HCT116 (cell line): ENCODE results near the gene DVL2. TPM values are rescaled to one million over a fixed set of nuclear protein-coding genes. Genes with fewer than 3 reads are reported as not detected.

ENCODE experiments used
- ATAC-seq: fragments of 200-7000 bp; cut with Tn5 transposase; 2 replicates; pipeline ENCODE4 v1.9.1; 2020; ENCODE audit warnings: mild to moderate bottlenecking, moderate library complexity
- BruUV-seq: library from RNA; stranded (reverse); fragments of 400-500 nt; replicated peaks from 2 replicates; lab custom pipeline; 2021; lab: Mats Ljungman, UMichigan
- CTCF ChIA-PET: fragments of 300-600 bp; sonication (Branson Sonifier 250); formaldehyde crosslinking; loops from one replicate; lab custom pipeline; 2021; ENCODE audit warnings: antibody characterized with exemption; lab: Charles Lee
- POLR2A ChIA-PET: fragments of 300-600, 350-600 bp; sonication (Branson Sonifier 250); formaldehyde crosslinking; loops from one replicate; lab custom pipeline; 2021; ENCODE audit warnings: antibody characterized with exemption; lab: Charles Lee
- RAD21 ChIA-PET, 2 experiments: fragments of 300-600 bp; sonication (Branson Sonifier 250); formaldehyde crosslinking; loops; one replicate each; lab custom pipeline; 2023; ENCODE audit warnings: low total read pairs in 2 of 2; ENCODE audit not compliant: uncharacterized antibody in 2 of 2, unreplicated experiment in 2 of 2, low non-redundant PET in 1 of 2; lab: Charles Lee
- DNase-seq: peaks from one replicate; pipeline ENCODE4 v3.0.0-alpha.2; 2010; ENCODE audit warnings: low read depth, low spot score
- H2AFZ ChIP-seq: fragments of 200-600 bp; shearing (Covaris generic), sonication (generic); 2 replicates; pipeline ENCODE4 v1.6.1; 2017; ENCODE audit warnings: low read depth, mixed run types, mixed read lengths, antibody characterized with exemption, low read length; ENCODE audit not compliant: poor library complexity, severe bottlenecking
- H3K27ac ChIP-seq: 2 replicates; pipeline ENCODE4 v1.5.1; 2012; ENCODE audit warnings: low read depth, low read length
- H3K27me3 ChIP-seq: fragments of 200-600 bp; sonication (generic); 2 replicates; pipeline ENCODE4 v1.6.1; 2016; ENCODE audit warnings: mixed run types, low read length, mixed read lengths; ENCODE audit not compliant: insufficient read depth
- H3K36me3 ChIP-seq, 2 experiments: fragments of 200-500 bp in 1 of 2; fragments of 200-600 bp in 1 of 2; sonication (Bioruptor generic) in 1 of 2; sonication (generic) in 1 of 2; 2 replicates each; pipeline versions ENCODE4 v1.5.1 to v1.6.1; 2014 to 2016; ENCODE audit warnings: low read length in 2 of 2, inconsistent platforms in 1 of 2, mixed read lengths in 1 of 2, mixed run types in 1 of 2; ENCODE audit not compliant: insufficient read depth in 2 of 2, control insufficient read depth in 1 of 2
- H3K4me1 ChIP-seq, 2 experiments: fragments of 200-600 bp in 1 of 2; sonication (generic) in 1 of 2; 2 replicates each; pipeline versions ENCODE4 v1.5.1 to v1.6.1; 2012 to 2017; ENCODE audit warnings: low read length in 2 of 2, inconsistent platforms in 1 of 2, mild to moderate bottlenecking in 1 of 2, mixed read lengths in 1 of 2, mixed run types in 1 of 2, moderate library complexity in 1 of 2; ENCODE audit not compliant: insufficient read depth in 2 of 2, control insufficient read depth in 1 of 2
- H3K4me2 ChIP-seq: fragments of 200-600 bp; sonication (generic); 2 replicates; pipeline ENCODE4 v1.6.1; 2017; ENCODE audit warnings: mixed run types, low read length, mixed read lengths
- H3K4me3 ChIP-seq, 2 experiments: fragments of 200-600 bp in 1 of 2; sonication (generic) in 1 of 2; replicated peaks in 1 of 2; 2 replicates each; pipeline ENCODE4 v1.5.1; 2011 to 2016; ENCODE audit warnings: low read length in 2 of 2, control low read depth in 1 of 2, low read depth in 1 of 2, mild to moderate bottlenecking in 1 of 2, mixed read lengths in 1 of 2, mixed run types in 1 of 2
- H3K79me2 ChIP-seq: fragments of 200-600 bp; sonication (generic); 2 replicates; pipeline ENCODE4 v1.6.1; 2017; ENCODE audit warnings: mild to moderate bottlenecking, mixed run types, low read length, moderate library complexity, mixed read lengths; ENCODE audit not compliant: insufficient read depth
- H3K9ac ChIP-seq: fragments of 200-600 bp; sonication (generic); 2 replicates; pipeline ENCODE4 v1.6.1; 2016; ENCODE audit warnings: low read length, mixed read lengths
- H3K9me2 ChIP-seq: fragments of 200-600 bp; sonication (generic), shearing (Covaris generic); 2 replicates; pipeline ENCODE4 v1.6.1; 2017; ENCODE audit warnings: mixed run types, mild to moderate bottlenecking, moderate library complexity; ENCODE audit not compliant: insufficient read depth
- H3K9me3 ChIP-seq, 2 experiments: fragments of 200-500 bp in 1 of 2; fragments of 200-600 bp in 1 of 2; sonication (Bioruptor generic) in 1 of 2; sonication (generic) in 1 of 2; 2 replicates each; pipeline ENCODE4 v1.6.1; 2014 to 2017; ENCODE audit warnings: low read length in 2 of 2, mixed read lengths in 2 of 2, inconsistent platforms in 1 of 2, low read depth in 1 of 2, mild to moderate bottlenecking in 1 of 2, mixed run types in 1 of 2, moderate library complexity in 1 of 2; ENCODE audit not compliant: control insufficient read depth in 1 of 2, insufficient read depth in 1 of 2
- H4K20me1 ChIP-seq: fragments of 200-600 bp; sonication (generic), shearing (Covaris generic); 2 replicates; pipeline ENCODE4 v1.6.1; 2017; ENCODE audit warnings: mixed run types, mild to moderate bottlenecking, moderate library complexity; ENCODE audit not compliant: insufficient read depth
- CBX3 ChIP-seq: IDR thresholded peaks from 2 replicates; pipeline ENCODE4 v1.6.1; 2012; ENCODE audit warnings: low read depth
- CEBPB ChIP-seq: IDR thresholded peaks from 2 replicates; pipeline ENCODE4 v1.6.1; 2012; ENCODE audit warnings: low read depth
- FOSL1 ChIP-seq: IDR thresholded peaks from 2 replicates; pipeline ENCODE4 v1.6.1; 2012; ENCODE audit warnings: low read depth
- JUND ChIP-seq: IDR thresholded peaks from 2 replicates; pipeline ENCODE4 v1.6.1; 2012
- POLR2AphosphoS5 ChIP-seq: IDR thresholded peaks from 2 replicates; pipeline ENCODE4 v1.6.1; 2011; ENCODE audit warnings: mild to moderate bottlenecking, low read depth, low read length, moderate library complexity
- YY1 ChIP-seq: IDR thresholded peaks from 2 replicates; pipeline ENCODE4 v1.6.1; 2011; ENCODE audit warnings: low read length, low read depth, moderate library complexity, mild to moderate bottlenecking; ENCODE audit not compliant: insufficient replicate concordance; ENCODE audit errors: extremely low read depth
- ZBTB33 ChIP-seq: IDR thresholded peaks from 2 replicates; pipeline ENCODE4 v1.6.1; 2011; ENCODE audit warnings: mild to moderate bottlenecking, low read length, moderate library complexity; ENCODE audit not compliant: insufficient replicate concordance; ENCODE audit errors: extremely low read depth
- ZNF274 ChIP-seq: fragments of 200-500 bp; sonication (Bioruptor generic); IDR thresholded peaks from 2 replicates; pipeline ENCODE4 v1.6.1; 2014; ENCODE audit warnings: mild to moderate bottlenecking, low read depth, low read length, inconsistent platforms
- intact Hi-C: fragments of 100-400 bp; cut with micrococcal nuclease; formaldehyde crosslinking; loops from 2 replicates; pipeline ENCODE4 v1.10.0; 2022
- total RNA-seq: library from RNA; stranded (reverse); gene quantifications from one replicate; pipeline ENCODE4 v1.2.1, GENCODE V29; 2021; ENCODE audit not compliant: unreplicated experiment

Gene DVL2
- total RNA-seq, 1 experiment from 2014 or later, result 69.7 TPM

GRCh38 chr17:7249214-7249613 lies 14.9 kb upstream of the DVL2 start (continued):
- TF ChIP-seq ZBTB33, result no peak
- no peak for TF ChIP-seq POLR2AphosphoS5
- TF ChIP-seq JUND, result no peak

GRCh38 chr17:7248796-7249195 lies 14.5 kb upstream of the DVL2 start:
- no peaks in the 10 kb centered on the region for H3K27me3 ChIP-seq

More at GRCh38 chr17:7248796-7249195, 14.5 kb upstream of the DVL2 start:
- Histone ChIP-seq H3K9me2 (no peaks in the 10 kb centered on the region), H4K20me1 (no peaks in the 10 kb centered on the region), H3K27ac (no peak overlapping the region), H3K79me2 (peaks cover 70% of the 10 kb centered on the region), H3K36me3 (peaks cover 14 to 27% of the 10 kb centered on the region in 2 experiments; a peak in 3 of 4 replicates), H3K4me3 (no peak overlapping the region), H3K4me1 (peaks cover 13 to 25% of the 10 kb centered on the region in 2 experiments), H3K9me3 (no peaks in the 10 kb centered on the region), H3K9ac (0 out of 2 replicates have a peak overlapping the region, but pooled peaks have one; percentile 4), H3K4me2 (no peak overlapping the region), H2AFZ (no peak overlapping the region)
- DNase-seq (no peak), ATAC-seq (no peak)
- ChIA-PET CTCF (interaction anchor here (1.9 kb wide), 1 partner anchor 28 kb away, joined by 5 read pairs; no protein-coding TSS in a partner anchor), POLR2A (interaction anchor here (0.7 kb wide), 1 partner anchor 1000 kb away, joined by 3 read pairs; the partner anchor contains the start of gene PFAS), RAD21 (no interaction called here)
- intact Hi-C loops, result no loop called here
- TF ChIP-seq YY1, result no peak
- TF ChIP-seq ZNF274, result no peak
- no peak for TF ChIP-seq CEBPB
- no peak for TF ChIP-seq FOSL1
- TF ChIP-seq CBX3, result no peak
- BruUV-seq, result no TSS peak
